Ovary (tissue), 3 donors: ENCODE data around the gene OR2V1.

Experiments used
- EP300 ChIP-seq: sonication (generic); formaldehyde crosslinking; IDR thresholded peaks from one replicate; pipeline ENCODE4 v1.6.1; 2017; ENCODE audit warnings: antibody characterized with exemption
- POLR2A ChIP-seq: fragments of 450-650 bp; IDR thresholded peaks from one replicate; pipeline ENCODE4 v1.6.1; 2017; ENCODE audit warnings: antibody characterized with exemption, mild to moderate bottlenecking, moderate library complexity
- TF ChIP-seq, protein P1 (sequence below), 3 donors: fragments of 450-650 bp in 2 of 3; fragments of 200-600 bp in 1 of 3; IDR thresholded peaks; one replicate each; pipeline versions ENCODE4 v1.5.1 to v1.8.0; 2016 to 2022; ENCODE audit warnings: antibody characterized with exemption in 3 of 3, mild to moderate bottlenecking in 1 of 3
- donor health status: DM: no; HTN: no; CAD: no.

DNA sequence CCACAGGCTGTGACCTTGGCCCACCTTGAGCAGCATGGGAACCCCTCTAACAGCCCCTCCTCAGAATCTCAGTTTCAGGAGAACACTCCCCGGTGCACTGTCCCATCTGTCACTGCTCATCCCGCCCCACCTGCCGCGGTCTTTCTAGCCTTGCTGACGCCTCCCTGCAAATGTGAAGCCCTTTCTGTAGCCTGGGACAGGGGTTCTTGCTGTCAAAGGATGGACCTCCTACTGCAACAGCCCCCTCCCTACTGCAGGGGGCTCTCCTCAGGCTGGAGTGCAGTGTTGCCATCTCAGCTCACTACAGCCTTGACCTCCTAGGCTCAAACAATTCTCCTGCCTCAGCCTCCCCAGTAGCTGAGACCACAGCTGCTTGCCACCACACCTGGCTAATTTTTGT, 20.0 kb downstream of the OR2V1 start:
- TF ChIP-seq POLR2A, result no peak
- TF ChIP-seq, protein P1, sequence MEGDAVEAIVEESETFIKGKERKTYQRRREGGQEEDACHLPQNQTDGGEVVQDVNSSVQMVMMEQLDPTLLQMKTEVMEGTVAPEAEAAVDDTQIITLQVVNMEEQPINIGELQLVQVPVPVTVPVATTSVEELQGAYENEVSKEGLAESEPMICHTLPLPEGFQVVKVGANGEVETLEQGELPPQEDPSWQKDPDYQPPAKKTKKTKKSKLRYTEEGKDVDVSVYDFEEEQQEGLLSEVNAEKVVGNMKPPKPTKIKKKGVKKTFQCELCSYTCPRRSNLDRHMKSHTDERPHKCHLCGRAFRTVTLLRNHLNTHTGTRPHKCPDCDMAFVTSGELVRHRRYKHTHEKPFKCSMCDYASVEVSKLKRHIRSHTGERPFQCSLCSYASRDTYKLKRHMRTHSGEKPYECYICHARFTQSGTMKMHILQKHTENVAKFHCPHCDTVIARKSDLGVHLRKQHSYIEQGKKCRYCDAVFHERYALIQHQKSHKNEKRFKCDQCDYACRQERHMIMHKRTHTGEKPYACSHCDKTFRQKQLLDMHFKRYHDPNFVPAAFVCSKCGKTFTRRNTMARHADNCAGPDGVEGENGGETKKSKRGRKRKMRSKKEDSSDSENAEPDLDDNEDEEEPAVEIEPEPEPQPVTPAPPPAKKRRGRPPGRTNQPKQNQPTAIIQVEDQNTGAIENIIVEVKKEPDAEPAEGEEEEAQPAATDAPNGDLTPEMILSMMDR (IDR thresholded peaks at IDR 0.05), result no peak
- TF ChIP-seq EP300, result no peak
